Measurements from ENCODE around the gene COL27A1.

COL27A1 gene

DNA sequence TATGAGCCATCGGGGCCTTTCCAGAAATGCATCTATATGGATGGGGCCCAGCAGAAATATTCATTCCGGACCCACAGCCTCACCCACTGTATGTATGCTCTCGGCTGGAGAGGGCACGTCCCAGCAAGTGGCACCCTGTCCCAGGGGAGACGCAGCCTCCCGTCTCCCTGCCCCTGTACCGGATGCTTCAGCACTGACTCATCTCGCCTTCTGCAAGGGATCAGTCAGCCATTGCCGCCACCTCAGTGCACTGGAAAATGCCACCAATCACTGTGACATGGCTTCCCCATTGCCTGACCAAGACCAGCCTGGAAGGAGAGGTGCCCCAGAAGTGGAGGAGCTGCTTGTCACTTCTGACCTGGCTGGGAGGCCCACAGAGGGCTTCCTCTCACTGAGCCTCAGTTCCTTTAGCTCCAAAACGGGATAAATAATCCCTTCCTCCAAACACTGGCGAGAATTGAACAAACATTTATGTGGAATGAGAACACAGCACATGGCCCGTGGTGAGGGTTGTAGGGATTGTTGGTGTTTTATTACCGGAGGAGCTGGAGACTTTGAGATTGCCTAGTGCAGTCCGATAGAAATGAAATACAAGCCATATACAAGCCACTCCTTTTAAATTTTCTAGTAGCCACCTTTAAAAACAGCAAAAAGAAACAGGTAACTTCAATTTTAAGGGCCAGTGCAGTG is 123.7 kb downstream of the COL27A1 start:
- Histone ChIP-seq H3K9ac (ENCODE audit: low read length) (no peak overlapping the region), H3K27me3 (ENCODE audit: insufficient read depth, low read length) (no peaks in the 10 kb centered on the region), H3K4me1 (ENCODE audit: control insufficient read depth in 1 of 2, insufficient read depth in 2 of 2, low read length in 2 of 2) (peaks cover 25 to 39% of the 10 kb centered on the region in 2 experiments), H4K91ac (ENCODE audit: low read depth, low read length) (peak overlapping the region; percentile 9), H4K12ac (ENCODE audit: low read depth, low read length) (no peak overlapping the region), H3K79me1 (ENCODE audit: low read length) (peaks cover 16% of the 10 kb centered on the region), H2BK120ac (ENCODE audit: insufficient read depth, low read length, poor library complexity) (no peak overlapping the region), H2AFZ (ENCODE audit: insufficient read depth, low read length, poor library complexity) (no peak overlapping the region), H3K18ac (ENCODE audit: low read length) (no peak overlapping the region), H3K79me2 (ENCODE audit: control insufficient read depth, insufficient read depth, low read length, poor library complexity) (no peaks in the 10 kb centered on the region), H3K4me2 (ENCODE audit: low read length) (no peak overlapping the region), H3K36me3 (ENCODE audit: control insufficient read depth in 1 of 2, insufficient read depth in 2 of 2, low read length in 2 of 2) (peaks cover 21 to 33% of the 10 kb centered on the region in 2 experiments), H3K27ac (ENCODE audit: low read depth, low read length) (no peak overlapping the region), H3K9me3 (ENCODE audit: insufficient read depth, low read depth, low read length) (peaks cover 5% of the 10 kb centered on the region), H3K23ac (ENCODE audit: low read length) (no peak overlapping the region), H2BK12ac (ENCODE audit: low read length) (no peak overlapping the region), H3K4ac (ENCODE audit: low read depth, low read length) (no peak overlapping the region), H2BK5ac (ENCODE audit: low read depth, low read length, poor library complexity) (peak overlapping the region; percentile 17), H3K4me3 (ENCODE audit: low read depth, low read length) (no peak overlapping the region), H2AK5ac (ENCODE audit: low read length) (no peak overlapping the region), H3K14ac (ENCODE audit: low read length) (no peak overlapping the region), H4K8ac (ENCODE audit: low read depth, low read length) (no peak overlapping the region)
- no CpG with 5 or more reads among the region's 14 CpGs for WGBS (ENCODE audit: extremely low coverage, insufficient coverage, insufficient read length)
- peak; percentile 87 to 90 for DNase-seq

DNA sequence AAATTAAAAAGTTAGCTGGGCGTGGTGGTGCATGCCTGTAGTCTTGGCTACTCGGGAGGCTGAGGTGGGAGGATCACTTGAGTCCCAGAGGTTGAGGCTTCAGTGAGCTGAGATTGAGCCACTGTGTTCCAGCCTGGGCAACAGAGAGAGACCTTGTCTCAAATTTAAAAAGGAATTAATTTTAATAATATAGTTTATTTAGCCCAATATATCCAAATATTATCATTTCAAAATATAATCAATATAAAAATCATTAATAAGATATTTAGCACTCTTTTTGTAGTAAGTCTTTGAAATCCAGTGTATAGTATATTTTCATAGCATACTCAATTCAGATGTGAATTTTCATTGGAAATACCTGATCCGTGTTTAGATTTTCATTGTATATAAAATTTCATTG is 124.4 kb downstream of the COL27A1 start:
- peaks cover 8% of the 10 kb centered on the region for H3K9me3 ChIP-seq (ENCODE audit: insufficient read depth, low read depth, low read length)
- H3K23ac ChIP-seq (ENCODE audit: low read length), result no peak overlapping the region
- no peak overlapping the region for H3K4me2 ChIP-seq (ENCODE audit: low read length)
- H3K4me3 ChIP-seq (ENCODE audit: low read depth, low read length), result no peak overlapping the region
- H2BK12ac ChIP-seq (ENCODE audit: low read length), result no peak overlapping the region
- no peak overlapping the region for H2BK5ac ChIP-seq (ENCODE audit: low read depth, low read length, poor library complexity)
- H2BK120ac ChIP-seq (ENCODE audit: insufficient read depth, low read length, poor library complexity), result no peak overlapping the region
- no peak overlapping the region for H3K14ac ChIP-seq (ENCODE audit: low read length)
- no peak overlapping the region for H4K8ac ChIP-seq (ENCODE audit: low read depth, low read length)
- no peak overlapping the region for H2AK5ac ChIP-seq (ENCODE audit: low read length)
- no peak for DNase-seq
- H3K79me1 ChIP-seq (ENCODE audit: low read length), result peaks cover 18% of the 10 kb centered on the region
- peaks cover 28 to 39% of the 10 kb centered on the region in 2 experiments for H3K36me3 ChIP-seq (ENCODE audit: control insufficient read depth in 1 of 2, insufficient read depth in 2 of 2, low read length in 2 of 2)
- H3K27ac ChIP-seq (ENCODE audit: low read depth, low read length), result no peak overlapping the region
- no CpG with 5 or more reads among the region's 3 CpGs for WGBS (ENCODE audit: extremely low coverage, insufficient coverage, insufficient read length)
- H3K79me2 ChIP-seq (ENCODE audit: control insufficient read depth, insufficient read depth, low read length, poor library complexity), result no peaks in the 10 kb centered on the region
- no peak overlapping the region for H4K91ac ChIP-seq (ENCODE audit: low read depth, low read length)
- H3K27me3 ChIP-seq (ENCODE audit: insufficient read depth, low read length), result no peaks in the 10 kb centered on the region
- H3K18ac ChIP-seq (ENCODE audit: low read length), result no peak overlapping the region
- peaks cover 25 to 39% of the 10 kb centered on the region in 2 experiments for H3K4me1 ChIP-seq (ENCODE audit: control insufficient read depth in 1 of 2, insufficient read depth in 2 of 2, low read length in 2 of 2)
- H4K12ac ChIP-seq (ENCODE audit: low read depth, low read length), result no peak overlapping the region
- no peak overlapping the region for H3K9ac ChIP-seq (ENCODE audit: low read length)
- H3K4ac ChIP-seq (ENCODE audit: low read depth, low read length), result no peak overlapping the region
- no peak overlapping the region for H2AFZ ChIP-seq (ENCODE audit: insufficient read depth, low read length, poor library complexity)

DNA sequence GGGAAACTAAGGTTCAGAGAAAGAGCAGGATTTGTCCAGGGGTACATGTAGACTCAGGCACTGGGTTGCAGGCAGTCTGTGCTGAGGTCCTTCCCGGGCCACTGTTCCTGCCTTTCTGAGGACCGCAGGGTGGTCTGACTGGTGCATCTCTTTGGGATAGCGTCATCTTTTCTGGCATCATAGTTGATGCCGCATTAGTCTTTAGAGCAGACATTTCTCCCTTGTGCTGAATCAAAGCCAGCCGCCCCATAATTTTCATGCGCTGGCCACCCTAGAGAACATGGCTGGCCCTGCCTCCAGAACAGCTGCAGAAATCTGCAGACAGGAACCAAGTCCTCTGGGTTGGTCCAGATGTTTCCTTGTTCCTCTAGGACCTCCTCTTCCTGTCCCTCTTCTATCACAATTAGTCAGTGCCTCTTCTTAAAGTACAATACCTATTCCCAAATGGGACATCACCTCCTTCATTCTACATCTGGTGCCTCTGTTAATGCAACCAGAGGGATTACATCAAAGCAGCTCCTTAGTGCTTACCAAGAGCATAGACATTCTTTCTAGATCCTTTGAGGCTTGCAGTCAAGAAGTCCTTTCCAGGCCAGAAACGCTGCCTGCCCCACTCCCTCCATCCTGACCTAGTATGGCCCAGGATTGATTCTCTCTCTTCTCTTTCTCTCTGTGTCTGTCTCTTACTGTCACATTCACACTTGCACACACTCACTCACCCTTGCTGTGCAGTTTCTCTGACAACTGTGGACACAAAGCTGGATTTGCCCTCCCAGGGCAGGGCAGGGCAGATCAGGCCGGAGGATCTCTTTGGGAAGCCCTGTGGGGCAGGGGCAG is 125.5 kb downstream of the COL27A1 start:
- Histone ChIP-seq H3K27ac (ENCODE audit: low read depth, low read length) (no peak overlapping the region), H3K4me2 (ENCODE audit: low read length) (no peak overlapping the region), H2BK12ac (ENCODE audit: low read length) (no peak overlapping the region), H2BK5ac (ENCODE audit: low read depth, low read length, poor library complexity) (no peak overlapping the region), H3K9me3 (ENCODE audit: insufficient read depth, low read depth, low read length) (peaks cover 9% of the 10 kb centered on the region), H3K18ac (ENCODE audit: low read length) (no peak overlapping the region), H3K36me3 (ENCODE audit: control insufficient read depth in 1 of 2, insufficient read depth in 2 of 2, low read length in 2 of 2) (peaks cover 29 to 40% of the 10 kb centered on the region in 2 experiments), H3K79me1 (ENCODE audit: low read length) (peaks cover 19% of the 10 kb centered on the region), H3K4me1 (ENCODE audit: control insufficient read depth in 1 of 2, insufficient read depth in 2 of 2, low read length in 2 of 2) (peaks cover 24 to 46% of the 10 kb centered on the region in 2 experiments), H4K91ac (ENCODE audit: low read depth, low read length) (peak overlapping the region; percentile 22), H3K23ac (ENCODE audit: low read length) (no peak overlapping the region), H3K4ac (ENCODE audit: low read depth, low read length) (no peak overlapping the region), H4K8ac (ENCODE audit: low read depth, low read length) (no peak overlapping the region), H3K27me3 (ENCODE audit: insufficient read depth, low read length) (no peaks in the 10 kb centered on the region), H2AK5ac (ENCODE audit: low read length) (peak overlapping the region; percentile 36), H3K14ac (ENCODE audit: low read length) (no peak overlapping the region), H3K9ac (ENCODE audit: low read length) (no peak overlapping the region), H3K79me2 (ENCODE audit: control insufficient read depth, insufficient read depth, low read length, poor library complexity) (no peaks in the 10 kb centered on the region), H4K12ac (ENCODE audit: low read depth, low read length) (no peak overlapping the region), H2AFZ (ENCODE audit: insufficient read depth, low read length, poor library complexity) (no peak overlapping the region), H3K4me3 (ENCODE audit: low read depth, low read length) (no peak overlapping the region), H2BK120ac (ENCODE audit: insufficient read depth, low read length, poor library complexity) (no peak overlapping the region)
- WGBS (ENCODE audit: extremely low coverage, insufficient coverage, insufficient read length), result no CpG with 5 or more reads among the region's 8 CpGs
- DNase-seq, result no peak

DNA sequence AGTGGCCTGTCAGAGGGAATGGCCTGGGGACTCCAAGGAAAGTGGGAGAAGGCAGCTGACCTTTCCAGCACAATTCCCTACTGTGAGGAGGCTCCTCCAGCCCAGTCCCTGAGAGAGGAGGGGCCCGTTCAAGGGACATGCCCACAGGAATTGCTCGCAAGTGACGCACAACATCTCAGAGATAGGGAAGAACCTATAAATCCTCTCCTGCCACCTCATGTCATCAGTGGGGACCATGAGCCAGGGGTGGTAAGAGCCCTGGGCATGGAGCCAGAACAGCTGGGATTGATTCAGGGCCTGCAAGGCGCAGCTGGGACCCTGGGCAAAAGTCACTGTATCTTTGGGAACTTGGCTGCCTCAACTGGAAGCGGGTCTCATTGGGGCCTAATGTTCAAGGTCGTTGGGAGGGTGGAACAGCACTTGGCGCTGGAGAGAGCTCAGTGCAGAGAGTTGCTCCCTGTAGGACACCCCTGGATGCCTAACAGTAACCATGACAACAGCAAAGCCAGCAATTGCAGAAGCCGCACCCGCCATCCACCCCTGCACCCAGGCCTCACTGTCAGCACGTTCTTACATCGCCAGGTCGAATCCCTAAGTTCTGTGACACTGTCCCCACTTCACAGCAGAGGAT is 126.3 kb downstream of the COL27A1 start:
- Histone ChIP-seq H3K4me3 (ENCODE audit: low read depth, low read length) (no peak overlapping the region), H3K27me3 (ENCODE audit: insufficient read depth, low read length) (no peaks in the 10 kb centered on the region), H3K4ac (ENCODE audit: low read depth, low read length) (no peak overlapping the region), H2BK5ac (ENCODE audit: low read depth, low read length, poor library complexity) (no peak overlapping the region), H3K18ac (ENCODE audit: low read length) (no peak overlapping the region), H3K79me2 (ENCODE audit: control insufficient read depth, insufficient read depth, low read length, poor library complexity) (no peaks in the 10 kb centered on the region), H2AFZ (ENCODE audit: insufficient read depth, low read length, poor library complexity) (no peak overlapping the region), H3K79me1 (ENCODE audit: low read length) (peaks cover 15% of the 10 kb centered on the region), H3K23ac (ENCODE audit: low read length) (no peak overlapping the region), H3K9me3 (ENCODE audit: insufficient read depth, low read depth, low read length) (peaks cover 9% of the 10 kb centered on the region), H4K12ac (ENCODE audit: low read depth, low read length) (no peak overlapping the region), H2BK120ac (ENCODE audit: insufficient read depth, low read length, poor library complexity) (no peak overlapping the region), H4K8ac (ENCODE audit: low read depth, low read length) (no peak overlapping the region), H3K4me1 (ENCODE audit: control insufficient read depth in 1 of 2, insufficient read depth in 2 of 2, low read length in 2 of 2) (peaks cover 18 to 41% of the 10 kb centered on the region in 2 experiments), H3K9ac (ENCODE audit: low read length) (no peak overlapping the region), H4K91ac (ENCODE audit: low read depth, low read length) (peak overlapping the region; percentile 22), H3K27ac (ENCODE audit: low read depth, low read length) (no peak overlapping the region), H3K36me3 (ENCODE audit: control insufficient read depth in 1 of 2, insufficient read depth in 2 of 2, low read length in 2 of 2) (peaks cover 29 to 37% of the 10 kb centered on the region in 2 experiments), H2BK12ac (ENCODE audit: low read length) (no peak overlapping the region), H2AK5ac (ENCODE audit: low read length) (peak overlapping the region; percentile 36), H3K14ac (ENCODE audit: low read length) (no peak overlapping the region), H3K4me2 (ENCODE audit: low read length) (no peak overlapping the region)
- WGBS (ENCODE audit: extremely low coverage, insufficient coverage, insufficient read length), result no CpG with 5 or more reads among the region's 12 CpGs
- no peak for DNase-seq

Data from trophoblast cell (in vitro differentiated cells and primary cell).